Activated naive CD4-positive, alpha-beta T cell treated with anti-CD3 and anti-CD28 coated beads for 36 hours (primary cell): ENCODE data around the gene MRPS25. TPM values are rescaled to one million over a fixed set of nuclear protein-coding genes. Genes with fewer than 3 reads are reported as not detected.
A peak's percentile ranks its signal among the peaks of the same experiment; 100 is the strongest.

Source experiments
- CTCF ChIA-PET: fragments of 350-600 bp; sonication (Branson Sonifier 250); formaldehyde crosslinking; loops from one replicate; lab custom pipeline; 2021; ENCODE audit warnings: antibody characterized with exemption; lab: Charles Lee
- DNase-seq: peaks from one replicate; pipeline ENCODE4 v3.0.0-alpha.2; 2020
- H3K27ac Mint-ChIP-seq: one replicate; pipeline ENCODE4 v1.8.0; 2021; ENCODE audit warnings: mild to moderate bottlenecking, mixed read lengths
- H3K27me3 Mint-ChIP-seq: one replicate; pipeline ENCODE4 v1.8.0; 2021; ENCODE audit warnings: low read depth, mixed read lengths
- H3K36me3 Mint-ChIP-seq: one replicate; pipeline ENCODE4 v1.8.0; 2021; ENCODE audit warnings: low read depth, mixed read lengths
- H3K4me1 Mint-ChIP-seq: one replicate; pipeline ENCODE4 v1.8.0; 2021; ENCODE audit warnings: low read depth, mixed read lengths
- H3K4me3 Mint-ChIP-seq: one replicate; pipeline ENCODE4 v1.8.0; 2021; ENCODE audit warnings: mild to moderate bottlenecking, moderate library complexity, mixed read lengths
- H3K9me3 Mint-ChIP-seq: one replicate; pipeline ENCODE4 v1.8.0; 2021; ENCODE audit warnings: mixed read lengths
- intact Hi-C: fragments of 100-400 bp; cut with micrococcal nuclease; formaldehyde crosslinking; loops from one replicate; pipeline ENCODE4 v1.15.1; 2023
- total RNA-seq, 2 experiments: library from RNA; stranded (reverse); gene quantifications; one replicate each; pipeline ENCODE4 v1.2.3, GENCODE V29; 2021

The MRPS25 gene
- total RNA-seq, 2 experiments from 2014 or later: 55.0 to 57.5 TPM

GRCh38 chr3:15040844-15041243 is 24.3 kb downstream of the MRPS25 start:
- Mint-ChIP-seq H3K36me3 (peaks cover 38% of the 10 kb centered on the region), H3K4me1 (peaks cover 29% of the 10 kb centered on the region), H3K27ac (peak overlapping the region; percentile 57), H3K27me3 (no peaks in the 10 kb centered on the region), H3K4me3 (no peak overlapping the region), H3K9me3 (no peaks in the 10 kb centered on the region)
- CTCF ChIA-PET: no interaction called here
- DNase-seq: no peak
- intact Hi-C loops: loop anchor here (1.0 kb wide), 1 partner anchor 41 kb away; no protein-coding TSS in a partner anchor

- no peak overlapping the region for H3K27ac Mint-ChIP-seq
- H3K4me3 Mint-ChIP-seq: no peak overlapping the region
- intact Hi-C loops: no loop called here
- no peak for DNase-seq
- CTCF ChIA-PET: interaction anchor here (1.5 to 2.1 kb wide), 3 partner anchors 13 to 115 kb away, joined by 5 to 9 read pairs (median 6); no protein-coding TSS in a partner anchor
- H3K27me3 Mint-ChIP-seq: no peaks in the 10 kb centered on the region
- peaks cover 29% of the 10 kb centered on the region for H3K36me3 Mint-ChIP-seq
- H3K4me1 Mint-ChIP-seq: peaks cover 5% of the 10 kb centered on the region
- no peaks in the 10 kb centered on the region for H3K9me3 Mint-ChIP-seq
These were observed 26.8 kb downstream of the MRPS25 start for GRCh38 chr3:15038306-15038705.

GRCh38 chr3:15033103-15033502 is 32.0 kb downstream of the MRPS25 start:
- Mint-ChIP-seq H3K36me3 (peaks cover 25% of the 10 kb centered on the region), H3K4me1 (no peaks in the 10 kb centered on the region), H3K27me3 (no peaks in the 10 kb centered on the region), H3K9me3 (no peaks in the 10 kb centered on the region), H3K27ac (no peak overlapping the region), H3K4me3 (no peak overlapping the region)
- CTCF ChIA-PET: interaction anchor here (1.1 kb wide), 1 partner anchor 12 kb away, joined by 3 read pairs; no protein-coding TSS in a partner anchor
- intact Hi-C loops: no loop called here
- no peak for DNase-seq

GRCh38 chr3:15032650-15033049 is 32.5 kb downstream of the MRPS25 start:
- H3K9me3 Mint-ChIP-seq: no peaks in the 10 kb centered on the region
- no peaks in the 10 kb centered on the region for H3K4me1 Mint-ChIP-seq
- no peaks in the 10 kb centered on the region for H3K27me3 Mint-ChIP-seq
- no peak overlapping the region for H3K4me3 Mint-ChIP-seq
- DNase-seq: no peak
- H3K36me3 Mint-ChIP-seq: peaks cover 26% of the 10 kb centered on the region
- intact Hi-C loops: no loop called here
- no peak overlapping the region for H3K27ac Mint-ChIP-seq
- CTCF ChIA-PET: interaction anchor here (1.1 kb wide), 1 partner anchor 12 kb away, joined by 3 read pairs; no protein-coding TSS in a partner anchor

GRCh38 chr3:15029625-15030024 is 35.5 kb downstream of the MRPS25 start:
- intact Hi-C loops: no loop called here
- Mint-ChIP-seq H3K27ac (no peak overlapping the region), H3K4me3 (no peak overlapping the region), H3K27me3 (no peaks in the 10 kb centered on the region), H3K36me3 (peaks cover 27% of the 10 kb centered on the region), H3K4me1 (no peaks in the 10 kb centered on the region), H3K9me3 (no peaks in the 10 kb centered on the region)
- DNase-seq: no peak
- CTCF ChIA-PET: interaction anchor here (0.7 to 1.9 kb wide), 3 partner anchors 22 to 107 kb away, joined by 4 to 5 read pairs (median 5); no protein-coding TSS in a partner anchor

- Mint-ChIP-seq H3K4me1 (no peaks in the 10 kb centered on the region), H3K4me3 (no peak overlapping the region), H3K27ac (no peak overlapping the region), H3K27me3 (no peaks in the 10 kb centered on the region), H3K9me3 (no peaks in the 10 kb centered on the region), H3K36me3 (peaks cover 27% of the 10 kb centered on the region)
- no peak for DNase-seq
- CTCF ChIA-PET: no interaction called here
- intact Hi-C loops: no loop called here
These were observed 41.4 kb downstream of the MRPS25 start for GRCh38 chr3:15023719-15024118.

GRCh38 chr3:15023249-15023648 is 41.9 kb downstream of the MRPS25 start:
- Mint-ChIP-seq H3K4me1 (no peaks in the 10 kb centered on the region), H3K9me3 (no peaks in the 10 kb centered on the region), H3K27me3 (no peaks in the 10 kb centered on the region), H3K27ac (no peak overlapping the region), H3K4me3 (no peak overlapping the region), H3K36me3 (peaks cover 24% of the 10 kb centered on the region)
- DNase-seq: no peak
- CTCF ChIA-PET: no interaction called here
- intact Hi-C loops: no loop called here

DNA sequence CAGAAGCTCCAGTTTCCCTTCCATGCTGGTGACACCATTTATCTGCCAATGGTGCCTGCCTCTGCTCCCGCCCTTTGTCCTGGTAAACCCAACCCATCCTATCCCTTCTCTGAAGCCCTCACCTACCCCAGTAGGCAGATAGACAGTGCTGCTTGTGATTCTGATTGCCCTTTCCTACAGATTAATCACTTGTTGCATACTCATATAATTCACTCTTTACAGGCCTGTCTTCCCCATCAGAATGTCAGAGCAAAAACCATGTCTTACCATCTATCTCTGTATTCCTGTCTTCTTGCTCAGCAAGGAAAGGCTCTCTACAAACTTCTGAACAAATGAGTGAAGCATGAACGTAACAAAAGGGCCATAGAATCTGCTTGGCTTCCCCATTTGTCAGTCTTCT is 47.9 kb downstream of the MRPS25 start:
- no peak for DNase-seq
- Mint-ChIP-seq H3K36me3 (peaks cover 43% of the 10 kb centered on the region), H3K27ac (no peak overlapping the region), H3K27me3 (no peaks in the 10 kb centered on the region), H3K4me1 (no peaks in the 10 kb centered on the region), H3K9me3 (no peaks in the 10 kb centered on the region), H3K4me3 (no peak overlapping the region)
- CTCF ChIA-PET: no interaction called here
- intact Hi-C loops: no loop called here

GRCh38 chr3:15015456-15015855 is 49.7 kb downstream of the MRPS25 start:
- H3K36me3 Mint-ChIP-seq: peaks cover 42% of the 10 kb centered on the region
- no peaks in the 10 kb centered on the region for H3K4me1 Mint-ChIP-seq
- no peaks in the 10 kb centered on the region for H3K27me3 Mint-ChIP-seq
- CTCF ChIA-PET: no interaction called here
- H3K27ac Mint-ChIP-seq: no peak overlapping the region
- no peak for DNase-seq
- intact Hi-C loops: no loop called here
- H3K9me3 Mint-ChIP-seq: no peaks in the 10 kb centered on the region
- H3K4me3 Mint-ChIP-seq: no peak overlapping the region

- intact Hi-C loops: no loop called here
- no peak overlapping the region for H3K27ac Mint-ChIP-seq
- H3K4me3 Mint-ChIP-seq: no peak overlapping the region
- CTCF ChIA-PET: no interaction called here
- peaks cover 44% of the 10 kb centered on the region for H3K36me3 Mint-ChIP-seq
- no peaks in the 10 kb centered on the region for H3K4me1 Mint-ChIP-seq
- no peaks in the 10 kb centered on the region for H3K9me3 Mint-ChIP-seq
- DNase-seq: no peak
- H3K27me3 Mint-ChIP-seq: no peaks in the 10 kb centered on the region
These were observed 50.3 kb downstream of the MRPS25 start for GRCh38 chr3:15014606-15015328.

DNA sequence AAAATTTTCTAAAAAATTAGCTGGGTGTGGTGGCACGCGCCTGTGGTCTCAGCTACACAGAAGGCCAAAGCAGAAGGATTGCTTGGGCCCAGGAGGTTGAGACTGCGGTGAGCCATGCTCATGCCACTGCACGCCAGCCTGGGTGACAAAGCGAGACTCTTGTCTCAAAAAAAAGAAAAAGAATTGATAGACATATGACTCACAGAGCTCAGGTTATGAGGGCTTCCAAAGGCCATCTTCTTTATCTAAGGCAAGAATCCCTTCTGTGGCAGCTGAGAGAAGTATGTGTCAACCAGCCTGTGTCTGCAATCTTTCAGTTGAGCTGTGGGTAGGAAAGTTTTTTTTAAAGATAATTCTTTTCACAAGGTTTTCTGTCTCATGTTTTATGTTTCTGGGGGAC is 53.9 kb downstream of the MRPS25 start:
- CTCF ChIA-PET: interaction anchor here (0.6 to 1.7 kb wide), 2 partner anchors 40 to 109 kb away, joined by 4 to 5 read pairs; no protein-coding TSS in a partner anchor
- no peak overlapping the region for H3K27ac Mint-ChIP-seq
- no peak overlapping the region for H3K4me3 Mint-ChIP-seq
- H3K27me3 Mint-ChIP-seq: no peaks in the 10 kb centered on the region
- DNase-seq: no peak
- H3K4me1 Mint-ChIP-seq: no peaks in the 10 kb centered on the region
- no peaks in the 10 kb centered on the region for H3K9me3 Mint-ChIP-seq
- intact Hi-C loops: no loop called here
- peaks cover 29% of the 10 kb centered on the region for H3K36me3 Mint-ChIP-seq

- CTCF ChIA-PET: interaction anchor here (0.6 to 1.7 kb wide), 2 partner anchors 40 to 109 kb away, joined by 4 to 5 read pairs; no protein-coding TSS in a partner anchor
- H3K4me1 Mint-ChIP-seq: no peaks in the 10 kb centered on the region
- DNase-seq: no peak
- H3K27ac Mint-ChIP-seq: no peak overlapping the region
- H3K36me3 Mint-ChIP-seq: peaks cover 24% of the 10 kb centered on the region
- H3K27me3 Mint-ChIP-seq: no peaks in the 10 kb centered on the region
- no peak overlapping the region for H3K4me3 Mint-ChIP-seq
- H3K9me3 Mint-ChIP-seq: no peaks in the 10 kb centered on the region
- intact Hi-C loops: no loop called here
These were observed 54.5 kb downstream of the MRPS25 start for GRCh38 chr3:15010664-15011063.

DNA sequence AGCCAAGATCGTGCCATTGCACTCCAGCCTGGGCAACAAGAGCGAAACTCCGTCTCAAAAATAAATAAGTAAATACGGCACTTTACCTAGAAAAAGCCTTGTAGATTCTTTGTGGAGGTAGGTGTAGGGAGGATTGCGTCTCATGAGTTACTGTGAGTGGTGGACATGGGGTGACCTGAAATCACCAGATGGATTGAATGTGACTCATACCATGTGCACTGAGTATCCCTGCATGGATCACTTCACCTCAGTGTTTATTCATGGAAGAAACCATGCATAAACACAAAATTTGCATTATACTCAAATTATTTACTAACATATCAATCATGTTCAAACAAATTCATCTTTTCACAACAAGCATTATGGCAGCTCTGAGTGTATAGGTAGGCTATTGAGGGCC is 55.9 kb downstream of the MRPS25 start:
- H3K27me3 Mint-ChIP-seq: no peaks in the 10 kb centered on the region
- no peaks in the 10 kb centered on the region for H3K4me1 Mint-ChIP-seq
- peaks cover 17% of the 10 kb centered on the region for H3K36me3 Mint-ChIP-seq
- CTCF ChIA-PET: no interaction called here
- no peak overlapping the region for H3K4me3 Mint-ChIP-seq
- DNase-seq: no peak
- H3K9me3 Mint-ChIP-seq: no peaks in the 10 kb centered on the region
- H3K27ac Mint-ChIP-seq: no peak overlapping the region
- intact Hi-C loops: no loop called here
